ENCODE measurements around the gene ST6GAL1.

GRCh38 chr3:187120326-187120725 lies 190.0 kb downstream of the ST6GAL1 start:
- TF ChIP-seq CTCF (IDR thresholded peaks at IDR 0.05; ENCODE audit: low read depth, low read length) (no peak), MYC (IDR thresholded peaks at IDR 0.05; ENCODE audit: low read depth, low read length) (no peak), POLR2A (IDR thresholded peaks at IDR 0.05; ENCODE audit: extremely low read depth, insufficient read length) (no peak), MAX (IDR thresholded peaks at IDR 0.05; ENCODE audit: low read depth, low read length) (no peak)

Measured in NB4 (cell line).